Osteoblast (primary cell): Measurements from ENCODE around the gene ZDHHC8. TPM values are rescaled to one million over a fixed set of nuclear protein-coding genes. Genes with fewer than 3 reads are reported as not detected.

ENCODE experiments used
- DNase-seq: peaks from one replicate; pipeline ENCODE4 v3.0.0; 2011; ENCODE audit warnings: low spot score, mixed read lengths; ENCODE audit not compliant: insufficient read length; ENCODE audit errors: missing footprints
- H2AFZ ChIP-seq: 2 replicates; pipeline ENCODE4 v1.6.0; 2011; ENCODE audit warnings: mild to moderate bottlenecking, low read length
- H3K27ac ChIP-seq: 2 replicates; pipeline ENCODE4 v1.5.1; 2011; ENCODE audit warnings: mild to moderate bottlenecking, low read depth, low read length, moderate library complexity
- H3K27me3 ChIP-seq: 2 replicates; pipeline ENCODE4 v1.6.0; 2012; ENCODE audit warnings: mild to moderate bottlenecking, control low read depth, inconsistent platforms, low read length, moderate library complexity; ENCODE audit not compliant: insufficient read depth
- H3K36me3 ChIP-seq: 2 replicates; pipeline ENCODE4 v1.5.1; 2011; ENCODE audit warnings: mild to moderate bottlenecking, low read length, control low read depth, moderate library complexity; ENCODE audit not compliant: insufficient read depth
- H3K4me1 ChIP-seq: 2 replicates; pipeline ENCODE4 v1.5.1; 2011; ENCODE audit warnings: mild to moderate bottlenecking, low read length, control low read depth, moderate library complexity; ENCODE audit not compliant: insufficient read depth
- H3K4me2 ChIP-seq: 2 replicates; pipeline ENCODE4 v1.6.0; 2011; ENCODE audit warnings: mild to moderate bottlenecking, low read length; ENCODE audit not compliant: insufficient read depth
- H3K4me3 ChIP-seq: fragments of 200-600 bp; sonication (generic); 3 replicates; pipeline ENCODE4 v1.5.1; 2012; ENCODE audit warnings: mild to moderate bottlenecking, low read length, inconsistent platforms; ENCODE audit not compliant: insufficient read depth
- H3K79me2 ChIP-seq: 2 replicates; pipeline ENCODE4 v1.6.0; 2012; ENCODE audit warnings: mild to moderate bottlenecking, low read length, control low read depth, inconsistent platforms; ENCODE audit not compliant: insufficient read depth
- H3K9me3 ChIP-seq: 2 replicates; pipeline ENCODE4 v1.5.1; 2011; ENCODE audit warnings: low read depth, low read length, control low read depth
- H4K20me1 ChIP-seq: 2 replicates; pipeline ENCODE4 v1.6.0; 2012; ENCODE audit warnings: mild to moderate bottlenecking, low read length, control low read depth; ENCODE audit not compliant: insufficient read depth
- total RNA-seq: library from RNA; depleted of rRNA; stranded (reverse); fragments of >200 nt; gene quantifications from 2 replicates; pipeline ENCODE4 v1.2.3, GENCODE V29; 2012
- TF ChIP-seq, protein P1 (sequence below): IDR thresholded peaks from 2 replicates; pipeline ENCODE4 v1.5.1; 2011; ENCODE audit warnings: mild to moderate bottlenecking, low read depth, low read length, moderate library complexity; ENCODE audit errors: extremely low read depth

ZDHHC8 gene
- total RNA-seq, 1 donor: 9.8 TPM

DNA sequence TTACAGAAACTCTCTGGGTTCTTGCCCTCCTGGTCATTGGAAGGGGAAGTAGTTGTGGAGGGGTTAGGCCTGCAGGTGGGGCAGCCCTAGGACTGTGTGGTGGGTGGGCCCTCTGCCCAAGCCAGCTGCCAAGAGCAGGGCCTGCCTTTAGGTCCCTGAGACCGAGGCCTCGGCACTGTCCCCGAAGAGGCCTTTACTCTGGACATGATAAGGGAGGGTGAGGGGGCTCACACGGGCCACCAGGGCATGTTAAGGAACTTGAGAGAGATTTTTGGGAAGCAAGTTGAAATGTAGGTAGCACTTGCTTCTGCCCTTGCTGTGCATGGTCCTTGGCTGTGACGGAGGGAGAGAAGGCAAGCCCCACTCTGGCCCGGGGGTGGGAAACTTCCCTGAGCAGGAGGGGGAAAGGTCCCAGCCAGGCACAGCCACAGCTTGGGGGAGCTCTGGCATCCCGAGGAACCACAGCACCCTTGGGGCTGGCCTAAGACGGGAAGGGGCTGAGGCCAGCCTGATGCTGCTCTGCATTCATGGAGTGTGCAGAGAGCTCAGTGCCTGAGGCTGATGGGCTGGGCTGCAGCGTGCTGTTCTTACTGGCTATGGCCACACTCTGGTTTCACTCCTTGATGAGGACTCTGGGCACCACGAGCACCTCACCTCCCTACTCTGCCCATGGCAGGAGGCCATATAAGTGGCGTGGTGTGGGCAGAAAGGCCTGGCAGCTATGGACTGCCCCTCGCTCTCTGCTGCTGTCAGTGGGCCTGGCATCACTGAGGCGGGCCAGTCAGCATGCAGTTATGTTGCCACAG lies 23.4 kb upstream of the ZDHHC8 start:
- Histone ChIP-seq H2AFZ (no peak overlapping the region), H3K4me2 (no peak overlapping the region), H3K27me3 (no peaks in the 10 kb centered on the region), H4K20me1 (peaks cover 9% of the 10 kb centered on the region), H3K4me1 (no peaks in the 10 kb centered on the region), H3K27ac (no peak overlapping the region), H3K79me2 (peaks cover 34% of the 10 kb centered on the region), H3K36me3 (peaks cover 83% of the 10 kb centered on the region), H3K4me3 (no peak overlapping the region), H3K9me3 (no peaks in the 10 kb centered on the region)
- DNase-seq: peak; percentile 82
- TF ChIP-seq, protein P1, sequence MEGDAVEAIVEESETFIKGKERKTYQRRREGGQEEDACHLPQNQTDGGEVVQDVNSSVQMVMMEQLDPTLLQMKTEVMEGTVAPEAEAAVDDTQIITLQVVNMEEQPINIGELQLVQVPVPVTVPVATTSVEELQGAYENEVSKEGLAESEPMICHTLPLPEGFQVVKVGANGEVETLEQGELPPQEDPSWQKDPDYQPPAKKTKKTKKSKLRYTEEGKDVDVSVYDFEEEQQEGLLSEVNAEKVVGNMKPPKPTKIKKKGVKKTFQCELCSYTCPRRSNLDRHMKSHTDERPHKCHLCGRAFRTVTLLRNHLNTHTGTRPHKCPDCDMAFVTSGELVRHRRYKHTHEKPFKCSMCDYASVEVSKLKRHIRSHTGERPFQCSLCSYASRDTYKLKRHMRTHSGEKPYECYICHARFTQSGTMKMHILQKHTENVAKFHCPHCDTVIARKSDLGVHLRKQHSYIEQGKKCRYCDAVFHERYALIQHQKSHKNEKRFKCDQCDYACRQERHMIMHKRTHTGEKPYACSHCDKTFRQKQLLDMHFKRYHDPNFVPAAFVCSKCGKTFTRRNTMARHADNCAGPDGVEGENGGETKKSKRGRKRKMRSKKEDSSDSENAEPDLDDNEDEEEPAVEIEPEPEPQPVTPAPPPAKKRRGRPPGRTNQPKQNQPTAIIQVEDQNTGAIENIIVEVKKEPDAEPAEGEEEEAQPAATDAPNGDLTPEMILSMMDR: no peak

- H4K20me1 ChIP-seq: peaks cover 9% of the 10 kb centered on the region
- TF ChIP-seq, protein P1: no peak
- H3K36me3 ChIP-seq: peaks cover 80% of the 10 kb centered on the region
These were observed 22.8 kb upstream of the ZDHHC8 start for GRCh38 chr22:20108757-20109230.

GRCh38 chr22:20109411-20110358 lies 21.9 kb upstream of the ZDHHC8 start:
- H3K4me2 ChIP-seq: no peak overlapping the region
- no peaks in the 10 kb centered on the region for H3K27me3 ChIP-seq
- H3K4me3 ChIP-seq: no peak overlapping the region
- H3K79me2 ChIP-seq: peaks cover 34% of the 10 kb centered on the region
- TF ChIP-seq, protein P1: no peak
- peak; percentile 55 for DNase-seq
- H3K4me1 ChIP-seq: no peaks in the 10 kb centered on the region
- H4K20me1 ChIP-seq: peaks cover 7% of the 10 kb centered on the region
- H2AFZ ChIP-seq: no peak overlapping the region
- no peak overlapping the region for H3K27ac ChIP-seq
- peaks cover 84% of the 10 kb centered on the region for H3K36me3 ChIP-seq
- H3K9me3 ChIP-seq: no peaks in the 10 kb centered on the region

More at GRCh38 chr22:20108757-20109230, 22.8 kb upstream of the ZDHHC8 start:
- Histone ChIP-seq H3K79me2 (peaks cover 32% of the 10 kb centered on the region), H3K4me3 (no peak overlapping the region), H3K27ac (no peak overlapping the region), H3K9me3 (no peaks in the 10 kb centered on the region), H3K4me2 (no peak overlapping the region), H3K27me3 (no peaks in the 10 kb centered on the region), H3K4me1 (no peaks in the 10 kb centered on the region), H2AFZ (no peak overlapping the region)
- peak; percentile 78 for DNase-seq
